ENCODE data around the gene IER3. TPM values are rescaled to one million over a fixed set of nuclear protein-coding genes. Genes with fewer than 3 reads are reported as not detected.
A peak's percentile ranks its signal among the peaks of the same experiment; 100 is the strongest.

Gene IER3
- polyA plus RNA-seq, 2 of the 4 experiments (the other 2 are of a cell fraction), result 104 to 202 TPM

DNA sequence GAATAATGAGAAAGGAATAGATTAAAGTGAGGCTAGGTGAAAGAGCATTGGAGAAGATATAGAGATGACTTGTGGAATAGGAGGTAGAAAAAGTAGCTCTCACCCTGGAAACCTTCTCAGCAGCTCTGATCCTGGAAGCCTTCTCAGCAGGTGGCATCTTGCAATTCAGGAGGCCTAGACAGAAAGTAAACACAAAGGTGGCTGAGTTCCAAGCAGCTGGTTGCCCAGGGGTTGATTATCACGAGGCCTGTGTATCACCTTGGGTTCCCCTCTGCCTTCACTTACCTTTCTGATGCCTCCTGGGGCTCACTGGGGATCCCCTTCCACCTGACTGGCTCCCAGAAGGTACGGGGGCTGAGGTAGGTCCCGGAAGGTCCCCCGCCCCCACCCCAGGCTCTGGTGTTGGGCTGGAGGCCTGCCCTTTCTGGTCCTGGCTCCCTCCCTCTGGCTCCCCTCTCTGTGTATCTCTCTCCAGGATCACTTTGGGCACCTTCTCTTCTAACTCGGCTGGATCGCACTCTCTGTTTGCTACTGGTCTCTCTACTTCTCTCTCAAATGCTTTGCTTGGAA, 37.0 kb downstream of the IER3 start:
- ATAC-seq, result peak; percentile 62 to 65; a peak in 5 of 6 replicates
- H3K4me2 ChIP-seq, result peak overlapping the region; percentile 55
- peak in 1 of 2 experiments; percentile 47 for DNase-seq (ENCODE audit: low read depth in 1 of 2, low spot score in 1 of 2)
- H3K27ac ChIP-seq, result peak overlapping the region; percentile 71 to 82
- CTCF ChIA-PET, result interaction anchor here (1.3 to 3.1 kb wide), 3 partner anchors 20 to 42 kb away, joined by 5 to 17 read pairs (median 5); no protein-coding TSS in a partner anchor
- 44% methylated on average over 5 of the region's 6 CpGs for WGBS (ENCODE audit: missing lambda C conversion rate)
- peaks cover 37% of the 10 kb centered on the region for H3K4me1 ChIP-seq
- no peaks in the 10 kb centered on the region for H3K9me3 ChIP-seq
- FAIRE-seq, result no peak
- TF ChIP-seq HOXB5 (CRISPR knock-in tag; IDR thresholded peaks at IDR 0.05) (no peak), FOSB (CRISPR knock-in tag; IDR thresholded peaks at IDR 0.05) (no peak), TFCP2L1 (CRISPR knock-in tag; IDR thresholded peaks at IDR 0.05) (no peak), ZSCAN20 (CRISPR knock-in tag; IDR thresholded peaks at IDR 0.05) (no peak), CEBPB (IDR thresholded peaks at IDR 0.05) (0 out of 4 replicates have a peak, but pooled peaks of 1 of the 2 experiments have one; percentile 8), ESRRA (IDR thresholded peaks at IDR 0.05; ENCODE audit: borderline replicate concordance, low read length) (no peak), ZNF302 (CRISPR knock-in tag; IDR thresholded peaks at IDR 0.05) (no peak), EP300 (IDR thresholded peaks at IDR 0.05) (no peak), KDM1A (IDR thresholded peaks at IDR 0.05; ENCODE audit: low read depth) (no peak)
- TF ChIP-seq, protein P1, sequence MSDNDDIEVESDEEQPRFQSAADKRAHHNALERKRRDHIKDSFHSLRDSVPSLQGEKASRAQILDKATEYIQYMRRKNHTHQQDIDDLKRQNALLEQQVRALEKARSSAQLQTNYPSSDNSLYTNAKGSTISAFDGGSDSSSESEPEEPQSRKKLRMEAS (IDR thresholded peaks at IDR 0.05), result peak; percentile 45; the same call in 1 of the 2 replicates
- POLR2A ChIA-PET, result interaction anchor here (0.5 to 1.9 kb wide), 5 partner anchors 10 to 111 kb away, joined by 3 to 7 read pairs (median 4); partner anchors contain the start of gene MDC1
- no peak overlapping the region for H3K4me3 ChIP-seq

DNA sequence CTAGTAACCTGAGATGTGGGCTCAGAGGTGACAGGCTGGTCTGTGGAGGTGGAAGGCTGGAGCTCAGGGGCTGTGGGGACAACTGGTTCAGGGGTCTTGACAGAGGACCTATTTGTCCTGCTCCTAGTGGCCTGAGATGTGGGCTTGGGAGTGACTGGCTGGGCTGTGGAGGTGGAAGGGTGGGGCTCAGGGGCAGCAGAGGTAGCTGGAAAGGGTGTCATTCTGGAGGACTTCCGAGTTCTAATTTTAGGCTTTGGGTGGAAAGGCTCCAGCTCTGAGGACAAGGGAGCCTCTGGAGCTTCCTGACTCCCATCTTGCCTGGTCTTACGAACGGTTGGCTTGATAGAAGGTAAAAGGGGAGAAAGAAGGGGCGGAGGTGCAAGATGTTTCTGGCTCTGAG, 38.7 kb downstream of the IER3 start:
- ChIA-PET POLR2A (no interaction called here), CTCF (interaction anchor here (1.0 to 3.1 kb wide), 4 partner anchors 12 to 27 kb away, joined by 3 to 17 read pairs (median 8); partner anchors contain the start of gene MDC1)
- Histone ChIP-seq H3K9me3 (no peaks in the 10 kb centered on the region), H3K4me1 (peaks cover 37% of the 10 kb centered on the region), H3K27ac (0 out of 6 replicates have a peak overlapping the region, but pooled peaks of 1 of the 2 experiments have one; percentile 28), H3K4me3 (no peak overlapping the region), H3K4me2 (no peak overlapping the region)
- FAIRE-seq, result no peak
- WGBS (ENCODE audit: missing lambda C conversion rate), result 91% methylated on average over 4 of the region's 4 CpGs
- no peak for TF ChIP-seq HOXB5 (CRISPR knock-in tag; IDR thresholded peaks at IDR 0.05)
- TF ChIP-seq, protein P2, sequence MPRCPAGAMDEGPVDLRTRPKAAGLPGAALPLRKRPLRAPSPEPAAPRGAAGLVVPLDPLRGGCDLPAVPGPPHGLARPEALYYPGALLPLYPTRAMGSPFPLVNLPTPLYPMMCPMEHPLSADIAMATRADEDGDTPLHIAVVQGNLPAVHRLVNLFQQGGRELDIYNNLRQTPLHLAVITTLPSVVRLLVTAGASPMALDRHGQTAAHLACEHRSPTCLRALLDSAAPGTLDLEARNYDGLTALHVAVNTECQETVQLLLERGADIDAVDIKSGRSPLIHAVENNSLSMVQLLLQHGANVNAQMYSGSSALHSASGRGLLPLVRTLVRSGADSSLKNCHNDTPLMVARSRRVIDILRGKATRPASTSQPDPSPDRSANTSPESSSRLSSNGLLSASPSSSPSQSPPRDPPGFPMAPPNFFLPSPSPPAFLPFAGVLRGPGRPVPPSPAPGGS (IDR thresholded peaks at IDR 0.05), result no peak
- ATAC-seq, result no peak
- DNase-seq (ENCODE audit: low read depth in 1 of 2, low spot score in 1 of 2), result no peak

DNA sequence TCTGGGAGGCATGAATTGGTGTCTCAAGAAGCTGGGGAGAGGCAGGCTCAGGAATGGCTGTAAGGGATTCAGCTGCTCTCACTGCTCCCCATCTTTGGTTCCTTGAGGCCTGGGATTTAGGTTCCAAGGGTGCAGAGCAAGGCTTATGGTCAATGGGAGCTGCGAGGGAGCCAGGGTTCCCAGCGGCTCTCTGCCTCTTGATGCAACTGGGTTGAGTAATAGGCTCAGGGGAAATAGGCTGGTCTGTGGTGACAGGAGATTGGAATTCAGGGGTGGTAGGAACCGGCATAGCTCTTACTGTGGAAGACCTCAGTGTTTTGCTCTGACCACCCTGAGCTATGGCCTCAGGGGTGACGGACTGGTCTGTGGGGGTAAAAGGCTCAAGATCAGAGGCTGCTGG, 40.5 kb downstream of the IER3 start:
- Histone ChIP-seq H3K4me3 (no peak overlapping the region), H3K4me2 (no peak overlapping the region), H3K27ac (no peak overlapping the region), H3K4me1 (peaks cover 23% of the 10 kb centered on the region), H3K9me3 (no peaks in the 10 kb centered on the region)
- FAIRE-seq, result no peak
- no peak for ATAC-seq
- ChIA-PET CTCF (interaction anchor here (0.6 to 2.3 kb wide), 7 partner anchors 13 to 162 kb away, joined by 3 to 13 read pairs (median 3); partner anchors contain the start of genes DHX16 and MDC1), POLR2A (interaction anchor here (0.7 kb wide), 1 partner anchor 16 kb away, joined by 3 read pairs; no protein-coding TSS in a partner anchor)
- TF ChIP-seq CHD4 (IDR thresholded peaks at IDR 0.05; ENCODE audit: borderline replicate concordance) (no peak), ESRRA (IDR thresholded peaks at IDR 0.05; ENCODE audit: borderline replicate concordance, low read length) (no peak), JUNB (IDR thresholded peaks at IDR 0.05) (no peak), HEYL (CRISPR knock-in tag; IDR thresholded peaks at IDR 0.05) (no peak), FOSL2 (IDR thresholded peaks at IDR 0.05) (no peak), FOSL2 (CRISPR knock-in tag; IDR thresholded peaks at IDR 0.05) (no peak), CBX2 (IDR thresholded peaks at IDR 0.05; ENCODE audit: borderline replicate concordance, low read depth) (no peak), POLR2A (IDR thresholded peaks at IDR 0.05; ENCODE audit: low read length) (no peak)
- TF ChIP-seq, protein P3, sequence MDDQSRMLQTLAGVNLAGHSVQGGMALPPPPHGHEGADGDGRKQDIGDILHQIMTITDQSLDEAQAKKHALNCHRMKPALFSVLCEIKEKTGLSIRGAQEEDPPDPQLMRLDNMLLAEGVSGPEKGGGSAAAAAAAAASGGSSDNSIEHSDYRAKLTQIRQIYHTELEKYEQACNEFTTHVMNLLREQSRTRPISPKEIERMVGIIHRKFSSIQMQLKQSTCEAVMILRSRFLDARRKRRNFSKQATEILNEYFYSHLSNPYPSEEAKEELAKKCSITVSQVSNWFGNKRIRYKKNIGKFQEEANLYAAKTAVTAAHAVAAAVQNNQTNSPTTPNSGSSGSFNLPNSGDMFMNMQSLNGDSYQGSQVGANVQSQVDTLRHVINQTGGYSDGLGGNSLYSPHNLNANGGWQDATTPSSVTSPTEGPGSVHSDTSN (IDR thresholded peaks at IDR 0.05), result no peak
- TF ChIP-seq, protein P4, sequence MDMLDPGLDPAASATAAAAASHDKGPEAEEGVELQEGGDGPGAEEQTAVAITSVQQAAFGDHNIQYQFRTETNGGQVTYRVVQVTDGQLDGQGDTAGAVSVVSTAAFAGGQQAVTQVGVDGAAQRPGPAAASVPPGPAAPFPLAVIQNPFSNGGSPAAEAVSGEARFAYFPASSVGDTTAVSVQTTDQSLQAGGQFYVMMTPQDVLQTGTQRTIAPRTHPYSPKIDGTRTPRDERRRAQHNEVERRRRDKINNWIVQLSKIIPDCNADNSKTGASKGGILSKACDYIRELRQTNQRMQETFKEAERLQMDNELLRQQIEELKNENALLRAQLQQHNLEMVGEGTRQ (IDR thresholded peaks at IDR 0.05), result no peak
- no peak for DNase-seq (ENCODE audit: low read depth in 1 of 2, low spot score in 1 of 2)
- 96% methylated on average over 2 of the region's 4 CpGs for WGBS (ENCODE audit: missing lambda C conversion rate)
